Stimulated activated CD4-positive, alpha-beta T cell treated with anti-CD3 and anti-CD28 coated beads, TNF-alpha, amount 100 ng/mL, for 24 hours (primary cell): ENCODE data around the gene MICAL1.

Source experiments
- DNase-seq, 3 experiments: peaks; one replicate each; pipeline ENCODE4 v3.0.0-alpha.2; 2020; ENCODE audit warnings: low read depth in 3 of 3

Gene MICAL1

DNA sequence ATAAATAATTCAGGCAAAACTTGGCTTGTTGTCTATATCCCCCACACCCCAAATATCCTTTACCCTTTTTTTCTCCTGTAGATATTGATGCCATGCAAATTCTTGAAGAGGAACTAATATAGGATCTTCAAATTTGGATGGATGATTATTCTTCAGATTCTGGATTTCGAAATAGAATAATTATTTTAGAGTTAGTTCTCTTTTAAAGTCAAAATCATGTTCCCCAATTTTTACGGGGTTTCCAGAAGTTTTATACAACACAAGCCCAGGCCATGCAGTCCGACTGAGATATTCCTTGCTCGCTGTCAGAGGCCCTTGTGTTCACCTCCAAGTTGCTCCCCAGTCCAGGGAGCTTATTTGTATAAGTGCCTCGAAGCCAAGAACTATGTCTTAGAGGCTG, 19.5 kb downstream of the MICAL1 start:
- DNase-seq = no peak

DNA sequence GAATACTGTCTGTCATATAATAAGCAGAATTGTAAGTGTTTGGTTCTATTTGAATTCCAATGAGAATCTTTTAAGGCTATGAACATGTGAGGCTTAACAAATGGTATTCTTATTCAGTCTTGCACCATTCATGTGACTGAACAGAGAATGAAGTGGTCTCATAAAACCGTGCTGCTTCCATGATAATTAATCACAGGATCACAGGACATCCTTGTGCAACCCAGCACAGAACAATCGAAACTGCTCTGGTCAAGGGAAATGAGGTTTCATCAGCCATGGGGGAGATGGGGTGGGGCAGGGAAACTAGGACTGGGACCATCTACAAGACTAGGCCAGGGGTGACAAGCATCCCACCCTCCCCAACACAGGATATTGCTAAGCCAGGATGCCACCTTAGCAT, 21.1 kb downstream of the MICAL1 start:
- no peak for DNase-seq

DNA sequence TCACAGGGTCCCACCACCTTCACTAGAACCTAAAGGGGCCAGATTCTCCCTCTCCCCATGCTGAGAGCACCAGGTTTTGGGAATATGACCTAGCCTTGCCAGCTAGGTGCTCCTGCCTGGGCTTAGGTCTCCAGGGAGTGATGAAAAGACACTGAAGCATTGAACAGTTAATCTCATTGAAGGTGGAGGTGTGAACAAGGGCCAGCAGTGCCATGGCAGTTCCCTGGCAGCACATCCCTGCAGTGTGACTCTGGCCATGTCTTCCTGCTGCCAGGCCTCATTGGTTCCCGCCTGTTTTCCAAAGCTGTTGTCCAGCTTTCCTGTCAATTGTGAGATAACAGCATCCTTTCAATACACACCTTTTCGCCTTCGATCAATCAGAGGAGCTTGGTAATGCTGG, 26.1 kb downstream of the MICAL1 start:
- DNase-seq = no peak

DNA sequence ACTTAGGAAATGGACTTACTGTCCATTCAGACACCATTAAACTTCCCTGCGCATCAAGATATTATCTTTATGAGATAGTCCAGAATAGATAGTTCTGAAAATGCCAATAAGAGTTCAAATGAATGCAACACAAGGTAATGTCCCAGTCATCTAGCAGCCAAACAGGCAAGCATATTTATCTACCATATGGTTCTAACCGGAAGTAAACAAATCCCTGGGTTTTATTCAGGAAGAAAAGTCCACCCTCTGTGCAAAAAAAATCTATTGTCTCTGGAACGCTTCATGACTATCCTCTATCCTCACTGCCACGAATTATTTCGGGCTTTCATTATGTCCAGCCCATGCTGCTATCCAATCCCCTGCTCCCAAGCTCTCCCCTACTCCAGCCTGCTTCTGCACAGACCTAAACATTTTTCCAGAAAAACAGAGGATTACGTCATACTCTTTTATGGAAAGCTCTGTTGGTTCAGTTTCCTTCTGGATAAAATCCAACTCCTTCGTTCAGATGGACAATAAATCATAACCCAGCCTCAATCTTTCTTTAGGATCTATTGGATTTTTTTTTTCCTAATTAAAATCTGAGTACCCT, 26.6 kb downstream of the MICAL1 start:
- DNase-seq = no peak

DNA sequence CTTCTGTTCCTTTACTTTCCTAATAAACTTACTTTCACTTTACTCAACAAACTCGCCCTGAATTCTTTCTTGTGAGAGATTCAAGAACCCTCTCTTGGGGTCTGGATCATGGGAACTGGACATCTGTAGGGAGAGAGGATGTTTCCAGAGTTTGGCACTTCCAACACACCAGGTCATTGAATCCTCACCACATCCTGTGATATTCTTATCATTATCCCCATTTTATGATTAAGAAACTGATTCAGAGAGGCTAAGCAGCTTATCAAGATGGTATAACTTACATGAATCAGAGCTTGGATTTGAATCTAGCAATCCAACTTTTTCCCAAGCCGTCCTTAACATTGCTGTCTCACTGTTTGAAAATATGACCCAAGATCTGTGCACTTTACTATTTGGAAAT, 30.6 kb downstream of the MICAL1 start:
- no peak for DNase-seq

DNA sequence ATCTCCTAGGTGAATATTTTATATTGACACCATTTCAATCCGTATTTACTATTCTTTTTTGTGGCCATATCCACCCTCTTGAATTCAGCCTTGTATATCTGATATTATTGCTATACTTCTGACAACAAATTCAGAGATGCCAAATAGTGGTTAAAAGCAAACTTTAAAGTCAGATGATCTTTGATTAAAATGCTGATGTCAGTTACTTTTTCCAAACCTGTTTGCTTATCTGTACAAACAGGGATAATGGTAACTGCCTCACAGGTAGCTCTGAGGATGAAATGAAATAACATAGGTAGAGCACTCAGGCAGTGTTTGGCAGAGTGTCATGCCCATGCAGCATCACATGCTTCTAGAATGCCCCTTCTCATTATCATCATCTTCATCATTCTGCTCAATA, 34.4 kb downstream of the MICAL1 start:
- no peak for DNase-seq

DNA sequence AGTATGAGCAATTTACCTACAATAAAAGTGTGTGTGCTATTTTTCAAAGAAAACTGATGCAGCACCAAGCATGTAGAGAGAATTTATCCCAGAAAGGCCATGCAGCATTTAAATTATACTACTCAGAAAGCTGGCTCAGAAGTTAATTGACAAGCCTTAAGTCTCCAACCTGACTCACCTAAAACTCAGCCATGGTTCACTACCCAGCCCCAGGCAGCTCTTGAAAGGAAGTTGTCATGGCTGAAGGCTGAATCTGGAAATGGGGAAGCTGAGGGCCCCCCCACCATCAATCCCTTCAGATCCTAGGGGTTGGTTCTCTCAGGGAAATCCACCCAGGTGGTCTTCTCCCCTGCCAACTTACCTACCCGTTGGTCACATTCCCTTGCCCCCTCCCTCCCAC, 34.8 kb downstream of the MICAL1 start:
- no peak for DNase-seq

DNA sequence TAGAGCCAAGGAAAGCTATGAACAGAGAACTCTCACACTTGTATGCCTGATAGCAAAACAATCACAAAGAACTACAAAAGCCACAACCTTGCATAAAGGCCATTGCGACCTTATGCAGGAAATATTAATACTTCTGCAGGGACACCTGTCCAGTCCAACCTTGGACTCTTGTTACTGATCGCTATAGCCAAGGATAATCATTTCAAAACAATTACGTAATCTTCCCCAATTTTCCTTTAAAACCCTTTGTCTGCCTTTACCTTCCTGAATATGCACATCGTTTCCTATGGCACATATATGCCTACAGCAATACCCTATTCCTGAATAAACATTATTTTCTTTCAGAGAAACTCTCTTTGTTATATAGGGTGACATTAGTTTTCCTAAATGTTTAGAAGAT, 37.9 kb downstream of the MICAL1 start:
- DNase-seq = no peak

DNA sequence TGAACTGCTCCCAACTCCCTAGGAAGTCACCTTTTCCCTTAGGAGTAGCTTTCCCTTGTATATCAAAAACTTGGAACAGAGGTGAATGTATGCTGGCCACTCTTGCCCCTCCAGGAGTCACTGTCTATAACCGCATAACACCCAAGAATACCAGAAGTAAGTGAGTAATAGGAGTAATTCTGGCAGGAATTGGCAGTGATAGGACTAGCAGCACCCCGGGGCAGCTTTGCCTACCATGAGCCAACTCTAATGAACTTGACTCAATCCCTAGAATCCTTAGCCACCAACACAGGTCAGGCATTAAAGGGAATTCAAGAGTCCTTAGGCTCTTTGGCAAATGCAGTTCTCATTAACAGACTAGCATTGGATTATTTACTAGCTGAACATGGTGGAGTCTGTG, 44.5 kb downstream of the MICAL1 start:
- DNase-seq = no peak

DNA sequence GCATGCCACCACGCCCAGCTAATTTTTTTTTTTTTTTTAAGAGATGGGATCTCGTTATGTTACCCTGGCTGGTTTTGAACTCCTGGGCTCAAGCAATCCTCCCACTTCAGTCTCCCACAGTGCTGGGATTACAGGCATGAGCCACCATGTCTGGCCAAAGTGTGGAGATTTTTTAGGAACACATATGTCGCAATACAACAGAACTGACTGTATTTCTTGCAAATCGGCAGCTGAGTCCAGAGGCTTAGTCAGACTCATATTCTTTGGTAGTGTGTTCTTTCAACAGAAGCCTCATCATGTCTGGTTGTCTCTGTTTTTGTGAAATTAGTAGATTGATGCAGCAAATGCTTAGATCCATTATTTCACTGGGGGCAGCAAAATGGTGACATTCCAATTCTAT, 49.4 kb downstream of the MICAL1 start:
- no peak for DNase-seq

DNA sequence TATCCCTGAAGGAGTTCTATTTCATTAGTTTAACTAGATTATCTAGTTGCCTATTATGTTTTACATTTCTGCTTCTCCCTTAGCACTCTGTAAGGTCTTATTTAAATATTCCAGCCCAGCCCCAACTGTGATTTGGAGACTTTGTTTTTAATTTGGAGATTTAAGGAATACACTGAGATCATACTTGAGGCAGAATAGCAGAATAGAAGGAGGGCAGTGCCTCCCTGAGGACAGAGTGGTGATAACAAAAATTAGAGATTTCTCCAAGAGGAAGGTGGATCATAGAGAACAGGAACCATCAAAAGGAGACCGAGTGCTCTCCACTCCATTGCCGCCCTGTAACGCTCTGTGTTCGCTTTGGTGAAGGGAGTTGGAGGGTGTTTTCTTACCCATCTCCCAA, 58.6 kb downstream of the MICAL1 start:
- no peak for DNase-seq

DNA sequence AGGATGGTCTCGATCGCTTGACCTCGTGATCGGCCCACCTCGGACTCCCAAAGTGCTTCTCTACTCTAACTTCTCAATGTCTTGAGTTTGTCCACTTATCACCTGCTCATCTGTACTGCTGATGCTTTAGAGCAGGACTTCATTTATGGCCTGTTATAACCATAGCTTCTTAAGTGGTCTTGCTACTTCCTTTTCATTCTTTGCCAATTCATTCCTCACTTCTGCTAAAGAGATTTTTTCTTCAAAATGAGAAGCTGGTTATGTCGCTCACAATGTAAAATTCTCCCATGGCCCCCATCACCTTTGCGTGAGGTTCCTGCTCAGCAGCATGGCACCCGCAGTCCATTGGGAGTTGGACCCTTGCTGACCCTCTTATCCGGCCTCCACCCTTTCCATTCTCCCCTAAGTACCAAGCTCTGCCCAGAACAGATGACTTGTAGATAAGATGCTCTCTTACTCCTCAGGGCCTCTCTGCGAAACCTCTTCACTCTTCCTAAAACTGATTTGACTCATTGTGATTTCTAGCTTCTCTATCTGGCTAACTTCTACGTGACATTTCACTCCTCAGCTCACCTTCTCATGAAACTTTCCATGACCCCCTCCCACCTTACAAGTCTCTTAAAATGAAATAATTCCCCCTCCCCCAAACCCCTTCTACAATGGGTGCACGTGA, 59.4 kb downstream of the MICAL1 start:
- DNase-seq = no peak
